ENCODE measurements around the gene ARAP1.

The ARAP1 gene

GRCh38 chr11:72702096-72702495 lies 50.1 kb downstream of the ARAP1 start:
- no peak for DNase-seq

- DNase-seq = no peak
Observed at GRCh38 chr11:72701466-72701865, 50.7 kb downstream of the ARAP1 start.

- DNase-seq = peak; percentile 81
Observed at GRCh38 chr11:72700146-72700545, 52.1 kb downstream of the ARAP1 start.

- no peak for DNase-seq
Observed at GRCh38 chr11:72697814-72698213, 54.4 kb downstream of the ARAP1 start.

- DNase-seq = no peak
Observed at GRCh38 chr11:72696866-72697700, 55.1 kb downstream of the ARAP1 start.

- DNase-seq = no peak
Observed at GRCh38 chr11:72695354-72695753, 56.9 kb downstream of the ARAP1 start.

- DNase-seq = no peak
Observed at GRCh38 chr11:72693271-72693968, 58.8 kb downstream of the ARAP1 start.

GRCh38 chr11:72692498-72693237 lies 59.5 kb downstream of the ARAP1 start:
- DNase-seq = no peak

GRCh38 chr11:72690166-72690565 lies 62.0 kb downstream of the ARAP1 start:
- no peak for DNase-seq

GRCh38 chr11:72688929-72689328 lies 63.3 kb downstream of the ARAP1 start:
- no peak for DNase-seq

GRCh38 chr11:72688486-72688885 lies 63.7 kb downstream of the ARAP1 start:
- no peak for DNase-seq

- no peak for DNase-seq
Observed at GRCh38 chr11:72687326-72687725, 64.9 kb downstream of the ARAP1 start.

- DNase-seq = no peak
Observed at GRCh38 chr11:72686639-72687220, 65.5 kb downstream of the ARAP1 start.

- DNase-seq = no peak
Observed at GRCh38 chr11:72685560-72686480, 66.4 kb downstream of the ARAP1 start.

GRCh38 chr11:72684236-72684912 lies 67.8 kb downstream of the ARAP1 start:
- peak; percentile 99 for DNase-seq

GRCh38 chr11:72683782-72684200 lies 68.4 kb downstream of the ARAP1 start:
- peak; percentile 93 for DNase-seq

- no peak for DNase-seq
Observed at GRCh38 chr11:72682858-72683243, 69.4 kb downstream of the ARAP1 start.

GRCh38 chr11:72682238-72682857 lies 69.9 kb downstream of the ARAP1 start:
- DNase-seq = no peak

- DNase-seq = no peak
Observed at GRCh38 chr11:72681226-72682153, 70.7 kb downstream of the ARAP1 start.

- DNase-seq = no peak
Observed at GRCh38 chr11:72680624-72681158, 71.5 kb downstream of the ARAP1 start.

All from 8988T (cell line).